A673 (cell line): Measurements from ENCODE around the gene SSTR1. TPM values are rescaled to one million over a fixed set of nuclear protein-coding genes. Genes with fewer than 3 reads are reported as not detected.

ENCODE experiments used
- BruUV-seq: library from RNA; stranded (reverse); fragments of 400-500 nt; replicated peaks from 2 replicates; lab custom pipeline; 2021; lab: Mats Ljungman, UMichigan
- CTCF ChIA-PET: fragments of 300-600 bp; sonication (Branson Sonifier 250); formaldehyde crosslinking; loops from one replicate; lab custom pipeline; 2022; ENCODE audit warnings: antibody characterized with exemption; lab: Charles Lee
- POLR2A ChIA-PET: fragments of 300-600 bp; sonication (Branson Sonifier 250); formaldehyde crosslinking; loops from one replicate; lab custom pipeline; 2022; ENCODE audit warnings: antibody characterized with exemption; ENCODE audit not compliant: low non-redundant PET; lab: Charles Lee
- DNase-seq: peaks from one replicate; pipeline ENCODE4 v3.0.0-alpha.2; 2015; ENCODE audit warnings: low spot score
- H3K27ac ChIP-seq: fragments of 200-600 bp; sonication (generic); 2 replicates; pipeline ENCODE4 v1.5.1; 2016; ENCODE audit warnings: mixed run types, low read depth, mild to moderate bottlenecking, mixed read lengths, antibody characterized with exemption, low read length; ENCODE audit not compliant: poor library complexity, severe bottlenecking
- H3K27me3 ChIP-seq: fragments of 200-600 bp; sonication (generic); replicated peaks from 2 replicates; pipeline ENCODE4 v1.6.1; 2017; ENCODE audit warnings: mixed run types, low read depth, mild to moderate bottlenecking, mixed read lengths, antibody characterized with exemption, low read length; ENCODE audit not compliant: insufficient read depth, poor library complexity
- H3K36me3 ChIP-seq: fragments of 200-600 bp; sonication (generic); 2 replicates; pipeline ENCODE4 v1.6.1; 2016; ENCODE audit warnings: mixed run types, mild to moderate bottlenecking, mixed read lengths, antibody characterized with exemption, low read length; ENCODE audit not compliant: insufficient read depth, poor library complexity, severe bottlenecking
- H3K4me1 ChIP-seq: fragments of 200-600 bp; sonication (generic); 2 replicates; pipeline ENCODE4 v1.6.1; 2017; ENCODE audit warnings: mixed run types, mild to moderate bottlenecking, mixed read lengths, antibody characterized with exemption, low read length; ENCODE audit not compliant: insufficient read depth, poor library complexity, severe bottlenecking
- H3K4me3 ChIP-seq: fragments of 200-600 bp; sonication (generic); 2 replicates; pipeline ENCODE4 v1.5.1; 2016; ENCODE audit warnings: low read depth, mixed run types, mild to moderate bottlenecking, mixed read lengths, low read length; ENCODE audit not compliant: poor library complexity, severe bottlenecking
- H3K9me3 ChIP-seq: fragments of 200-600 bp; sonication (generic); 2 replicates; pipeline ENCODE4 v1.6.1; 2016; ENCODE audit warnings: mixed run types, low read depth, mild to moderate bottlenecking, mixed read lengths, antibody characterized with exemption, low read length; ENCODE audit not compliant: poor library complexity, severe bottlenecking
- EZH2 ChIP-seq: fragments of 200-600 bp; sonication (generic); IDR thresholded peaks from 2 replicates; pipeline ENCODE4 v1.6.1; 2017; ENCODE audit warnings: borderline replicate concordance, low read depth, mild to moderate bottlenecking, mixed read lengths, antibody characterized with exemption, low read length; ENCODE audit not compliant: poor library complexity, severe bottlenecking
- intact Hi-C: fragments of 100-400 bp; cut with micrococcal nuclease; formaldehyde crosslinking; loops from one replicate; pipeline ENCODE4 v1.10.0; 2022; ENCODE audit not compliant: unreplicated experiment
- total RNA-seq: library from RNA; stranded (reverse); gene quantifications from 2 replicates; pipeline ENCODE4 v1.2.3, GENCODE V29; 2021
- TF ChIP-seq, protein P1 (sequence below): fragments of 300-800, 200-600 bp; sonication (generic); conservative IDR thresholded peaks from 2 replicates; pipeline ENCODE4 v1.5.1; 2017; ENCODE audit warnings: low read depth, mild to moderate bottlenecking, antibody characterized with exemption, low read length, moderate library complexity, mixed read lengths

The SSTR1 gene
- total RNA-seq, 1 experiment from 2014 or later, result 3.8 TPM

DNA sequence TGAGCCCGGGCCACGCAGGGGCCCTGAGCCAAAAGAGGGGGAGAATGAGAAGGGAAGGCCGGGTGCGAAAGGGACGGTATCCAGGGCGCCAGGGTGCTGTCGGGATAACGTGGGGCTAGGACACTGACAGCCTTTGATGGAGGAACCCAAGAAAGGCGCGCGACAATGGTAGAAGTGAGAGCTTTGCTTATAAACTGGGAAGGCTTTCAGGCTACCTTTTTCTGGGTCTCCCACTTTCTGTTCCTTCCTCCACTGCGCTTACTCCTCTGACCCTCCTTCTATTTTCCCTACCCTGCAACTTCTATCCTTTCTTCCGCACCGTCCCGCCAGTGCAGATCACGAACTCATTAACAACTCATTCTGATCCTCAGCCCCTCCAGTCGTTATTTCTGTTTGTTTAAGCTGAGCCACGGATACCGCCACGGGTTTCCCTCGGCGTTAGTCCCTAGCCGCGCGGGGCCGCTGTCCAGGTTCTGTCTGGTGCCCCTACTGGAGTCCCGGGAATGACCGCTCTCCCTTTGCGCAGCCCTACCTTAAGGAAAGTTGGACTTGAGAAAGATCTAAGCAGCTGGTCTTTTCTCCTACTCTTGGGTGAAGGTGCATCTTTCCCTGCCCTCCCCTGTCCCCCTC, 3.0 kb downstream of the SSTR1 start:
- Histone ChIP-seq H3K4me1 (peaks cover 4% of the 10 kb centered on the region), H3K27ac (no peak overlapping the region), H3K36me3 (no peaks in the 10 kb centered on the region), H3K27me3 (peaks cover 26% of the 10 kb centered on the region), H3K9me3 (peaks cover 7% of the 10 kb centered on the region), H3K4me3 (peak overlapping the region; percentile 55)
- TF ChIP-seq, protein P1, sequence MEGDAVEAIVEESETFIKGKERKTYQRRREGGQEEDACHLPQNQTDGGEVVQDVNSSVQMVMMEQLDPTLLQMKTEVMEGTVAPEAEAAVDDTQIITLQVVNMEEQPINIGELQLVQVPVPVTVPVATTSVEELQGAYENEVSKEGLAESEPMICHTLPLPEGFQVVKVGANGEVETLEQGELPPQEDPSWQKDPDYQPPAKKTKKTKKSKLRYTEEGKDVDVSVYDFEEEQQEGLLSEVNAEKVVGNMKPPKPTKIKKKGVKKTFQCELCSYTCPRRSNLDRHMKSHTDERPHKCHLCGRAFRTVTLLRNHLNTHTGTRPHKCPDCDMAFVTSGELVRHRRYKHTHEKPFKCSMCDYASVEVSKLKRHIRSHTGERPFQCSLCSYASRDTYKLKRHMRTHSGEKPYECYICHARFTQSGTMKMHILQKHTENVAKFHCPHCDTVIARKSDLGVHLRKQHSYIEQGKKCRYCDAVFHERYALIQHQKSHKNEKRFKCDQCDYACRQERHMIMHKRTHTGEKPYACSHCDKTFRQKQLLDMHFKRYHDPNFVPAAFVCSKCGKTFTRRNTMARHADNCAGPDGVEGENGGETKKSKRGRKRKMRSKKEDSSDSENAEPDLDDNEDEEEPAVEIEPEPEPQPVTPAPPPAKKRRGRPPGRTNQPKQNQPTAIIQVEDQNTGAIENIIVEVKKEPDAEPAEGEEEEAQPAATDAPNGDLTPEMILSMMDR, result peak; percentile 34; the same call in 1 of the 2 replicates
- no peak for TF ChIP-seq EZH2
- BruUV-seq, result no TSS peak
- intact Hi-C loops, result loop anchor here (5.0 kb wide), 2 partner anchors 317 to 807 kb away; no protein-coding TSS in a partner anchor
- DNase-seq, result peak; percentile 46
- CTCF ChIA-PET, result interaction anchor here (0.6 kb wide), 1 partner anchor 25 kb away, joined by 8 read pairs; no protein-coding TSS in a partner anchor
- POLR2A ChIA-PET, result interaction anchor here (0.7 kb wide), 2 partner anchors 657 to 709 kb away, joined by 3 to 18 read pairs; no protein-coding TSS in a partner anchor

DNA sequence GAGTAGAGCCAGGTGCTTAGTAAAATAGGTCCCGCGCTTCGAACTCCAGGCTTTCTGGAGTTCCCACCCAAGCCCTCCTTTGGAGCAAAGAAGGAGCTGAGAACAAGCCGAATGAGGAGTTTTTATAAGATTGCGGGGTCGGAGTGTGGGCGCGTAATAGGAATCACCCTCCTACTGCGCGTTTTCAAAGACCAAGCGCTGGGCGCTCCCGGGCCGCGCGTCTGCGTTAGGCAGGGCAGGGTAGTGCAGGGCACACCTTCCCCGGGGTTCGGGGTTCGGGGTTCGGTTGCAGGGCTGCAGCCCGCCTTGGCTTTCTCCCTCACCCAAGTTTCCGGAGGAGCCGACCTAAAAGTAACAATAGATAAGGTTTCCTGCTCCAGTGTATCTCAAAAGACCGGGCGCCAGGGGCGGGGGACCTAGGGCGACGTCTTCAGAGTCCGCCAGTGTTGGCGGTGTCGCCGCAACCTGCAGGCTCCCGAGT, 3.6 kb downstream of the SSTR1 start:
- intact Hi-C loops, result loop anchor here (5.0 kb wide), 2 partner anchors 316 to 806 kb away; no protein-coding TSS in a partner anchor
- Histone ChIP-seq H3K9me3 (peaks cover 5% of the 10 kb centered on the region), H3K36me3 (no peaks in the 10 kb centered on the region), H3K4me1 (peaks cover 4% of the 10 kb centered on the region), H3K27ac (no peak overlapping the region), H3K4me3 (peak overlapping the region; percentile 55), H3K27me3 (peaks cover 26% of the 10 kb centered on the region)
- TF ChIP-seq, protein P1, result no peak; the same call in 1 of the 2 replicates
- TF ChIP-seq EZH2, result no peak
- CTCF ChIA-PET, result interaction anchor here (0.6 kb wide), 1 partner anchor 24 kb away, joined by 8 read pairs; no protein-coding TSS in a partner anchor
- BruUV-seq, result no TSS peak
- POLR2A ChIA-PET, result interaction anchor here (0.7 kb wide), 1 partner anchor 709 kb away, joined by 18 read pairs; no protein-coding TSS in a partner anchor
- DNase-seq, result peak; percentile 34

DNA sequence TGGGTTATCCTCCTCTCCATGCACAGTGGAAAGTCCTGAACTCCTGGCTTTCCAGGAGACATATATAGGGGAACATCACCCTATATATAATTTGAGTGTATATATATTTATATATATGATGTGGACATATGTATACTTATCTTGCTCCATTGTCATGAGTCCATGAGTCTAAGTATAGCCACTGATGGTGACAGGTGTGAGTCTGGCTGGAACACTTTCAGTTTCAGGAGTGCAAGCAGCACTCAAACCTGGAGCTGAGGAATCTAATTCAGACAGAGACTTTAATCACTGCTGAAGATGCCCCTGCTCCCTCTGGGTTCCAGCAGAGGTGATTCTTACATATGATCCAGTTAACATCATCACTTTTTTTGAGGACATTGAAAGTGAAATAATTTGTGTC, 4.4 kb downstream of the SSTR1 start:
- ChIA-PET CTCF (no interaction called here), POLR2A (no interaction called here)
- Histone ChIP-seq H3K36me3 (no peaks in the 10 kb centered on the region), H3K27me3 (peaks cover 26% of the 10 kb centered on the region), H3K4me3 (peak overlapping the region; percentile 55), H3K4me1 (peaks cover 4% of the 10 kb centered on the region), H3K9me3 (no peaks in the 10 kb centered on the region), H3K27ac (no peak overlapping the region)
- TF ChIP-seq, protein P1, result no peak
- no peak for TF ChIP-seq EZH2
- no peak for DNase-seq
- no TSS peak for BruUV-seq
- intact Hi-C loops, result loop anchor here (5.0 kb wide), 2 partner anchors 315 to 805 kb away; no protein-coding TSS in a partner anchor
